Sciatic nerve (tissue), 2 donors: ENCODE results near the gene SLC18A3. TPM values are rescaled to one million over a fixed set of nuclear protein-coding genes. Genes with fewer than 3 reads are reported as not detected.

Experiments
- ATAC-seq: fragments of 200-7000 bp; cut with Tn5 transposase; one replicate; pipeline ENCODE4 v1.9.1; 2020; ENCODE audit warnings: mild to moderate bottlenecking, moderate library complexity
- DNase-seq: peaks from one replicate; pipeline ENCODE4 v3.0.0-alpha.2; 2020; ENCODE audit warnings: low spot score
- intact Hi-C: fragments of 100-400 bp; cut with DNase I; formaldehyde crosslinking; loops from one replicate; pipeline ENCODE4 v1.14.2; 2022
- total RNA-seq: library from RNA; stranded (reverse); fragmentation: NEBNext Ultra II Directional; extraction: Animal tissue kit (Norgen Biotek cat#: 25700); gene quantifications from one replicate; pipeline ENCODE4 v1.2.1, GENCODE V29; 2021
- donor health status: DM: no; HTN: no; CAD: no.
- donor health status: DM: no; HTN: no; CAD: no.

Gene SLC18A3
- total RNA-seq, 1 donor from 2014 or later, result not detected

DNA sequence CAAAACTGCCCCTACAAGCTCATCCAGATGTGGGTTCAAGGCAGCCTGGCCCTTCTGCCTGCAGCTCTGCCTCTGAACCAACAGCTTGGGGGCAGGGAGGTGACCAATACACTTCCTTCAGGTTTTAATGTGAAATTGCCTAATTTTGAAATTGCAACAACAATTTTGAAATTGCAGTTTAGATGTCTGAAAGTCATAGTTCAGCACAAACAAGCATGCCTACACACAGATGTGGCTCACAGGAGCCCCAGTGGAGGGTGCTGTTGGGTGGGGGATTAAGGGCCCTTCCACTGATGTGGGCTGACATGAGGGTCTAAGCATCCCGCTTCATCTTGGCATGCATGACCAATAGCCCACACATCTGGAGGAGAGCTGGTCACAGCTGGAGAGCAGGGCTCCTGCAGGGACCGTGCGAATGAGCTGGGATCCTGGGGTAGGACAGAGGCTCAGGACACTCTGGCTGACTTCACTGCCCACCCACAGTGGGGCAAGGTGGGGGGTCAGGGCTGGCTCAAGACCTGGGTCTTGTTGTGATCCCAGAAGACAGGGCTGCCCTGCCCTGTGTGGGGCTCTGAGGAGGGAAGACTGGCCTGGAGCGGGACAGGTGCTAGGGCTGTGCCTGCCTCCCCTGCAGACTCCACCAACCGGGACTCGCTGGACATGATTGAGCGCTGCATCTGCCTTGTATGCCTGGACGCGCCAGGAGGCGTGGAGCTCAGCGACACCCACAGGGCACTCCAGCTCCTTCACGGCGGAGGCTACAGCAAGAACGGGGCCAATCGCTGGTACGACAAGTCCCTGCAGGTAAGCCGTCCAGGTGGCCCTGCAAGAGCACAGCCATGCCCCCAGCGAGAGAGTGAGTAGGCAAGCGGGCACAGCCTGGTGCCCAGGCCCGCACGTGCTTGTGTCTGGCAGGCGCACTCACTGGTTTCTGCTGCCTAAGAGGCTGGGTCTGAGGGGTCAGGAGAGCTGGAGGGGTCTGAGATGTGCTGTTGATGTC is 36.1 kb downstream of the SLC18A3 start:
- intact Hi-C loops, result no loop called here
- DNase-seq (peak; percentile 25), ATAC-seq (no peak)

DNA sequence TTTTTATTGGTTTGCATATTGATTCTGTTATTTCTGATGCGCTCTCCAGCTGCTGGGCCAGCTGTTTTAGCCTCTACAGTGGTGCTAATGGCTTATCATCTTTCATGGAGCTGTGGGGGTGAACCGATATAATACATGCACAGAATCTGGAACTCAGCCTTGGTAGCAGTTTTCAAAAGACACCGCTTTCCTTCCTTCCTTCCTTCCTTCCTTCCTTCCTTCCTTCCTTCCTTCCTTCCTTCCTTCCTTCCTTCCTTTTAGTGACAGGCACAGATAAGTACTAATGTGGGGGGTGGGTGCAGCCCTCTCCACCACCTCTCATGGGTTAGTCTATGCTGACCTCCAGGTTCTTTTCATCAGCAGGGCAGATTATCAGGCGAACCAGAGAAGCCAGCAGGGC is 37.4 kb downstream of the SLC18A3 start:
- intact Hi-C loops, result no loop called here
- DNase-seq, result no peak
- no peak for ATAC-seq

DNA sequence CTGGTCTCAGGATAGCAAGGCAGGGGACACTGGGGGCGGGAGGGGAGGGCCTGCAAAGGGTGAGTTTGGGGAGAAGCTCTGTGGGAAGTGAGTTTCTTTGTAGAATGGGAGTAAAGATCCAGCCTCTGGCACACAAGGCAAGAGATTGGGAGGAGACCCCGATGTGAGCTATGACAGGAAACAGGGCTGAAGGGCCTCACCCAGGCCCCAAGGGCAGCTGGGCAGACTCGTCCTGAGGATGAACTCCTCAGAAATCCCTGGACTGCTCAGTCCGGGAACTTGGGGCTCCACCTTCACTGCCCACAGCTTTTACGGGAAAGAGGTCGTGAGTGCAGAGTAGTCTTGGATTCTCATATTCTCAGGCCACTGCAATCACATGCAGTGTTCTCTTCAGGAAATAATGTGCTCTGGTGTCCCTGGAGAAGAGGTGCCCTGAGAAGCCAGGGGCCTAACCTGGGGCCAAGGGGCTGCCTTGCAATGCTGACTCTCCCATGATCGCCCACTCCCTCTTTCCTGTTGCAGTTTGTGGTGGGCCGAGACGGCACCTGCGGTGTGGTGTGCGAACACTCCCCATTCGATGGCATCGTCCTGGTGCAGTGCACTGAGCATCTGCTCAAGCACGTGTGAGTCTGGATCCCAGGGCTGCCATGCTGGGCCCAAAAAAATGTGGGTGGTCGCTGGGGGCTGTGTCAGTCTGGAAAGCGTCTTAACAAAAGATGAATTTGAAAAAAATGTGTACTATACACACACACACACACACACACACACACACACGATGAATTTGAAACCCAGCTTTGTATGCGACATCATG is 38.1 kb downstream of the SLC18A3 start:
- DNase-seq (no peak), ATAC-seq (no peak)
- intact Hi-C loops, result no loop called here

DNA sequence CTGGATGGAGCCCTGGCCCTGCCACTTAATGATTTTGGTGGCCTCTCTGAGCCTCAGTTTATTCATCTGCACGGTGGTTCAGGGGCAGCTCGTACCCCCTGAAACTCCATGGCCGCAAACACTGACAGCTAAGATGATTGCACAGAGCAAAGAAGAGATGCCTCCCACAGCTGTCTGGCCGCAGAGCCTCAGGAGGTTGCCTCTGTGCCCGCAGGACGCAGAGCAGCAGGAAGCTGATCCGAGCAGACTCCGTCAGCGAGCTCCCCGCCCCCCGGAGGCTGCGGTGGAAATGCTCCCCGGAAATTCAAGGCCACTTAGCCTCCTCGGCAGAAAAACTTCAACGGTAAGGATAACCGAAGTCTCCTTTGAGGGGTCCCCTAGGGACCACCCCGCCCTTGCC is 39.2 kb downstream of the SLC18A3 start:
- ATAC-seq (no peak), DNase-seq (no peak)
- intact Hi-C loops, result no loop called here

DNA sequence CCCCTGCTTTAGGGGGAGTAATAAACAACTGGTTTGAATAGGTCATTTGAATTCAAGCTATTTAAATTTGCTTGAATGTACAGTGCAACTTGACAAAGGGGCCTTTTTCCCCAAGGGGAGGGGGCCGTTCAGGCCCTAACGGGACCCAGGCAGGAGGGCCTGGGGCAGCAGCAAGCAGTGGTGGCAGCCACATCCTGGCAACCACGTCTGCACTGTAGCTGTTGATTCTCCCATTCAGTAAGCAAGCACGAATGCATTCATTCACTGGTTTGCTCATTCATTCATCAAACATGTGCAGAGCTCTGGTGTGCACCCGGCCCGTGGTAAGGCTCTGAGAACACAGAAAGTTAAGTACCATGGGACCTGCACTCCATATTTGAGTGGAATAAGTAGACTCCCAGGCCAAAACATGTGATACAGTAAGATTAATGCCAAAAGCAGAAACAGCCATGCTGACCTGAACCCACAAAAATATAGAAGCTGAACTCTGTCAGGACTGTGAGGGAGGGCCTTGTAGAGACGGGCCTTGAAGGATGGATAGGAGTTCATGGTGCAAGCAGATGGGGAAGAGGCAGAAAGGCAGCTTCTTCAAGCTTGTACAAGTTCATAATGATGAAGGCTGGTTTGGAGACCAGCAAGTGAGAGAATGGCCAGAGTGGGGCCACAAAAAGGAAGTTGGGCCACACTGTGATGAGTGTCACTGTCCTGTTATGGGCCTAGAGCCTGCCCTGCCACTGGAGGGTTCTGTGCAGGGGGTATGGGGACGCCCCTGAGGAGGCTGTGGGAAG is 40.0 kb downstream of the SLC18A3 start:
- intact Hi-C loops, result no loop called here
- DNase-seq (no peak), ATAC-seq (no peak)

DNA sequence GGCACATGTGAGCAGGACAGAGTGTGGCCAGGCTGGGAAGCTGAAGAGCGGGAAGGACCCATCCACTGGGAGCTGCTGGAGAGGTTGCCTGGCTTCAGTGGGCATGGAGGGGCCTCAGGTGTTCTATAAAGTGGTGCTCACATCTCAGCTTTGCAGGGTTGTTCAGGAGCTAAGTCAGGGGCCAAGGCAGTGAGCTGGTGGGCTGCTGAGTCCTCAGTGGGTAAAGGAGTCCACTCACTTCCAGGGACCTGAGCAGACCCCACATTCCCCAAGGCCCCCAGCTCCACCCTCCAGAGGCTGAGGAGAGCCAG is 40.6 kb downstream of the SLC18A3 start:
- ATAC-seq (no peak), DNase-seq (no peak)
- intact Hi-C loops, result no loop called here

DNA sequence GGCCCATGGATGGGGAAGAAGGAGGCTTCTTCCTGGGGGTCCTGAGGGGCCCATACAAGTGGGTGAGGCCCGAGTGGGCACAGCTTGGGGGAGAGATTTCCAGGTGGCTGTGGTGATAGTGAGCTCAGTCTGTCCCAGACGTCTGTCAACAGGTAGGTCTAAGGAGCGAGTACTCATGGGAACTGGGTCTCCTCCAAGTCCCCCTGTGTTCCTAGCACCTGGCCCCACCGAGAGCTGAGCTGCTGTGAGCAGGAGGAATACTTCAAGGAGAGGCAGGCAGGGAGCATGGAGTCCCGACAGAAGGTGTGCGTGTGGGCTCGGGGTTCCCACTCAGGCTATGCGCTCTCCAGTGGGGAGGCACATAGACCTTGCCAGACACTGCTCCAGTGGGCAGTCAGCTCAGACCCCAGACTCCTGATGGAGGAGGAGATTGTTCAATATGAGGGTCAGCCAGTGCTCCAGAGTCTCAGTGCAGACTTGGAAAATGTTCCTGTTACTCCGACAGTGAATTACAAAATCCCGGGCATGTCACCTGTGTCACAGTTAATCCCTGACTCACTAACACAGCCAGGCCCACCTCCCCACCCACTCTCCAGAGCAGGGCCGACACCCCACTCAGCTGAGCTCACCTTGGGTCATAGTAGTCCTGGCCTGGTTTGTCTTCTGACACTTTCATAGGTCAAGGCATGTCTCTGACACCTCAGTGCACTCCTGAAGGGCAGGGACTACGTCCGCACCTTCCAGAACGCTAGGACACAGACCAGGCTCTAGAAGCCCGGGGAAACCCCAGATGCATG is 41.1 kb downstream of the SLC18A3 start:
- ATAC-seq, result no peak
- intact Hi-C loops, result no loop called here
- DNase-seq, result no peak

DNA sequence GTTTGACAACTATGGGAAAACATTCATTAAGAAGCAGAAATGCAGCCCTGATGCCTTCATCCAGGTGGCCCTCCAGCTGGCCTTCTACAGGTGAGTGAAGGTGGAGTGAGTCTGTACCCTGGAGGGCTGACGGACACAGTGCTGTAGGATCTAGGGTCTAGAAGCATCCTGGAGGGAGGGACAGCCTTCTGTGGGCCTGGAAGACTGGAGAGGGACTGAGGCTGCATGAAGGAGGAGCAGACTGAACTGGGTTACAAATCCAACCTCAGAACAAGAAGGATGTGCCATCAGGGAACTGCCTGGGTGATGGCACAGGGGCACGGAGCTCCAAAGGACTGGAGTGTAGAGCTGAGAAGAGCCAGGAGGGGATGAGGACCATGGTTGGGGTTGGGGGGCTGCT is 41.8 kb downstream of the SLC18A3 start:
- ATAC-seq, result no peak
- intact Hi-C loops, result no loop called here
- DNase-seq, result no peak

DNA sequence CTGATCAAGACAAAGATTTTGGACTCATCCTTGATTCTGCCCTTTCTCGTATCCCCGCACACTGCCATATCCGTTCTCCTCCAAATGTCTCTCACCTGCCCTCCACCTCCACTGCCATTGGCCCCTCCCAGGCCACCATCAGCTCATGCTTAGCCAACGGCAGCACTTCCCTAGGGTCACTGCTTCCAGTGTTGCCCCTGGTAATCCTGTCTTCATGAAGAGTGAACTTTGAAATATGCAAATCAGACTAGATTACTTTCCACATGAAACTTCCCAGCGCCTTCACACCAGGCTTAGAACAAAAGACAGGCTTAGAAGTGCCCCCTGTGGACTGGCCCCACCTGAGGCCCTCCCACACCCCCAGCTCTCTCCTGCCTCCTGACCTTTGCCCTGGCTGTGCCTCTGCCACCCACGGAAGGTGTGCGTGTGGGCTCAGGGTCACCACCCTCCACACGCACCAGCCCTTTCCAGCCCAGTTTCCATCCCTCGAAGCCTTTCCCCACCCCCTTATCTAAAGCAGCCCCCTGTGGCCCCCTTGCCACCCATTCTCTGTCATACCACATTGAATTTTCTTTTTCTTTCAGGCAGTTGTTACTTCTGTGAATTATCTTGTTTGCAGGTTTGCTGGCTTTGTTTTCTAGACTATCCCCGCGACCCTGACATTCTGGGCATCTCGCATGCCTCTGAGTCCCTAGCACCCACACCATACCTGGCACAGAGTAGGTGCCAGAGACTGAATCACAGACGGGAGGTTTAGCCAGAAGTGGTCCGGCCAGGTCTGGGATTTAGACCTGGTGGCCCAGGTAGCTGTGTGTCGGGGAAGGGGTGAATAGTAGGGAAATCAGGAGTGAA is 42.5 kb downstream of the SLC18A3 start:
- intact Hi-C loops, result no loop called here
- DNase-seq (no peak), ATAC-seq (no peak)

DNA sequence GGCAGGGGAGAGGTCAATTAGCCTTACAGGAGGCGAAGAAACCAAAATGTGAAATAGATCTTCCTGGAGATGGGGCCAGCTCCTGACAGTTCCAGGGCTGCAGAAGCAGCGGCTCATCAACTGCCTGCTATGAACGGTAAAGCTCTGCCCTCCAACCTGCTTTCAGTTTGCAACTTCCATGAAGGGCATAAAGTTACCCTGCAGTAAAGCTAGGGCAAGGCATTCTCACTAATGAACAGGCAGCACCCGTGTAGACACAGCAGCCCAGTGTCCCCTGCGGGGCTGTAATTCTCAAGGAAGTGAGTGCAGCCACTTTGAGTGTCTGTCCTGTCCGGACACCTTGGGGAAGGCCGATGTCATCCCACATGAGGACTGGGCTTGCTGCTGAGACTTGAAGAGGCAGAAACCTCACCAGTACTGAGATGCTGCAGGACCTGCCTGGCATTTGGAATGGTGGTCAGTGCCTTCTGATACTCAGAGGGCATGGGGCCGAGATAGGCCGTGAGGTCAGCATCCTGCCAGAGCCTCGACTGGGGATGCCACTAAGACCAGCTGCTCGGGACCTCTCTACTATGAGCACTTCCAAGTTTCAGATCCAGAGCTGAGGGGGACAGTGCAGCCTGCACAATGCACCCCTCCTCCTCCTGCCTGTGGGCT is 43.3 kb downstream of the SLC18A3 start:
- ATAC-seq (no peak), DNase-seq (no peak)
- intact Hi-C loops, result no loop called here

DNA sequence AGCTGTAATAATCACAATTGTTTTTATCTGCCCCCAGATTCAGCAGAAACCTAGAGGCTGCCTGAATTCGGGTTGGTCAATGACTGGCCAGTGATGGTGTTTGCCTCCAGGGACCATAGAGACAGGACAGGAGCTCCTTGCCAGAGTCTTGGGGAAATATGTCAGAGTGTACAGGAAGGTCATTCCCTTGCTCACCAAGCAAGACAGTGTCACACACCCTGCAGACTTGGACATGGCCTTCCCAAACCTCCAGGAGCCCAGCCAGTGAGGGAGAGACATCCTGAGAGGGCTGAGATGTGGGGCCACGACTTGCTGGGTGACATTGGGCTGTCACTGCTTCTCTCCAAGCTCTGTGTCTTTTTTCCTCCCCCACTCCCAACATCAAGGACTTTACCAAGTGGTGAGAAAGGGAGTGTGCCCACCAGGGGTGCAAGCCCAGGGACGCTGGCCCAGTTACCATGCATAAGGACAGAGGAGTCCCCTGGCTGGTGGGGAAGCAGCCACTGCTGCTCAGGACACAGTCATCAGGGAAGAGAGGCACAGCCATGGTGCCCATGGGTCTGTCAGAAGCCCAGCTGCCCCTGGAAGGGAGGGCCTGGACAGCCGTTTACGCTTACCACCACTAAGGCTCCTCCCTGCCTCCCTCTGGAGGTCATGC is 44.1 kb downstream of the SLC18A3 start:
- no peak for DNase-seq
- intact Hi-C loops, result no loop called here
- ATAC-seq, result no peak

DNA sequence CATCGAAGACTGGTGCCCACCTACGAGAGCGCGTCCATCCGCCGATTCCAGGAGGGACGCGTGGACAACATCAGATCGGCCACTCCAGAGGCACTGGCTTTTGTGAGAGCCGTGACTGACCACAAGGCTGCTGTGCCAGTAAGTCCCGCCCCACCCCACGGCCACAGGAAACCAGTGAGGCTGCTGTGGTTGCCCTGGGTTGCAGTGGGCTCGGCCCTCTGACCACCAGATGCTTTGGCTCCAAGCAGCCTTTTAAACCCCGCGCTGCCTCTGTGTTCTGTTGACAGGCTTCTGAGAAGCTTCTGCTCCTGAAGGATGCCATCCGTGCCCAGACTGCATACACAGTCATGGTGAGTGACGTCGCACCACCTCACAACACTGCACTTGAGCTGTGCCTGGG is 45.0 kb downstream of the SLC18A3 start:
- DNase-seq, result no peak
- ATAC-seq, result no peak
- intact Hi-C loops, result no loop called here

DNA sequence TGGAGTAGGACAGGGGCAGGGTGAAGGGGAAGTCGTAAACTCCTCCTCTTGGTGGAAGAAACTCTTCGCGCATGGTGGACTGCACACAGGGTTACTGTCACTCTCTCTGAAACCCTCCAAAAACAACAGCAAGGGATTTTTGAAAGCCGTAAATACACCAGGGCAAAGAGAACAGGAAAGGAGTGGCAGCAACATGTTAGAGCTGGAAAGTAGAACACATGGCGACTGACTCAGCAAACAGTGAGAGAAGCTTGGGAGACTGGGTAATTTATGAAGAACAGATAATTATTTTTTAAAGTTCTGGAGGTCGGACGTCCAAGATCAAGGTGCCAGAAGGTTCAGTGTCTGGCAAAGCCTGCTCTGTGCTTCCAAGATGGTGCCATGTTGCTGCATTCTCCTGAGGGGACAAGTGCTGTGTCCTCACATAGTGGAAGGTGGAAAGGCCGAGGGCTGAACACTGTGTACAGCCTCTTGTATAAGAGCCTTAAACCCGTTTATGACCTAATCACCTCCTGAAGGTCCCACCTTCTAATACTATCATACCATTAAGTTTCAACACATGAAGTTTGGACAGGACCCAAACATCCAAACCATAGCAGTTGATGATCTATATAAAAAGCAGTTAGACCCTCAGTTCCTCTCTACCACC is 46.9 kb downstream of the SLC18A3 start:
- DNase-seq (no peak), ATAC-seq (no peak)
- intact Hi-C loops, result no loop called here

DNA sequence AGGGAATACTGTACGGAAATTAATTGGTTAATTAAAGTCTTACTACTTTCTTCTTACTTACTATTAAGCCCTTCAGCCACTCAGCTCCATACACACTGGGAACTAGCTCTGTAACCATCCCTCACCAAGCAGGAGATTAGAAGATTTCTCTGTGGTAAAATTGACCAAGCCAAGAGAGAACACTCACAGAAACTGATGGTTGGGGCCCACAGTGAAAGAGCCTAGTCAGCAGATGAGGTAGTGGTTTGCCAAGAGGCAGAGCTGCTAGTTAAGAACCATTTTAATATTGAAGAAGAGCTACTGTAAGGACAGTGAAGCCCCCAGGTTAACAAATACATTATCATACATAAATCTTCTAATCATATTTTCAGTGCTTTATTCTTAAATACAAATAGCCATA is 47.5 kb downstream of the SLC18A3 start:
- no peak for ATAC-seq
- DNase-seq, result no peak
- intact Hi-C loops, result no loop called here

DNA sequence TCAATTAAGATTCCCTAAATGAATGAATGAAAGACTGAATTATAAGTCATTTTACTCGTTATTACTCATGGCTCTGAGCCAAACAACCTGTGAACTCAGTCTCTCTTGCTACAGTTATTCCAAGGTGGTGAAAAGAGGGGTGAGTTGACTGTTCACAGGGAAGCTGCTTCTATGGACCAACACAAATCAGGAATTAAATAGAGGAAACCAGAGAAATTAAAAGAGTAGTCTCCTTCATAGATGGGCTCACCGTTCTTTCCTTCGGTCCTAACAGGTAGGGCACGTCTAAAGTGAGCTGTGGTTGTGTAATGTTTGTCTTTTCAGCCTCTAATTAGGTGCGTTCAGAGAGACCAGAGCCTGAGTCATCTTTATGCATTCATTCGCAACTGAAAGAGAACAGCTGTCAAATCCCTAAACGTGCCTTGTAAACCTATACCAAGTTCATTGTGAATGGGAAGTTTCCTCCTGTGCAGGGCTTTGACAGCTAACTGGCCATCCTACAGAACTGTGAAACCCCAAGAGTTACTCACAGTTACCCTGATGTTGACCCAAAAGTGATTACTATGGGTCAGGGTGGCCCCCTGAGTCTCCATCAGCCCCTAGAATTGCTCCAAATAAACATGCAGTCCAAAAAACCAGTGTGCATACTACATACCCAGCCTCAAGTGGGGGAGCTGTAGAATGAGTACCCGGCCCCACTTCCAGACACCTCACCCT is 51.2 kb downstream of the SLC18A3 start:
- ATAC-seq (no peak), DNase-seq (no peak)
- intact Hi-C loops, result no loop called here
